RPMI7951 (cell line): ENCODE data around the gene MORN3. TPM values are rescaled to one million over a fixed set of nuclear protein-coding genes. Genes with fewer than 3 reads are reported as not detected.
"Not testable (repeated sequence)": the region's sequence is repeated elsewhere in the genome, so short reads cannot be mapped to it uniquely, and the experiment has no call there.

Source experiments
- DNase-seq: peaks from one replicate; pipeline ENCODE4 v3.0.0-alpha.2; 2012; ENCODE audit warnings: low read depth
- total RNA-seq: library from RNA; depleted of rRNA; stranded (reverse); fragments of >200 nt; shearing (Covaris generic); gene quantifications from 2 replicates; pipeline ENCODE4 v1.2.3, GENCODE V29; 2014

The MORN3 gene
- total RNA-seq, 1 experiment from 2014 or later, result not detected

DNA sequence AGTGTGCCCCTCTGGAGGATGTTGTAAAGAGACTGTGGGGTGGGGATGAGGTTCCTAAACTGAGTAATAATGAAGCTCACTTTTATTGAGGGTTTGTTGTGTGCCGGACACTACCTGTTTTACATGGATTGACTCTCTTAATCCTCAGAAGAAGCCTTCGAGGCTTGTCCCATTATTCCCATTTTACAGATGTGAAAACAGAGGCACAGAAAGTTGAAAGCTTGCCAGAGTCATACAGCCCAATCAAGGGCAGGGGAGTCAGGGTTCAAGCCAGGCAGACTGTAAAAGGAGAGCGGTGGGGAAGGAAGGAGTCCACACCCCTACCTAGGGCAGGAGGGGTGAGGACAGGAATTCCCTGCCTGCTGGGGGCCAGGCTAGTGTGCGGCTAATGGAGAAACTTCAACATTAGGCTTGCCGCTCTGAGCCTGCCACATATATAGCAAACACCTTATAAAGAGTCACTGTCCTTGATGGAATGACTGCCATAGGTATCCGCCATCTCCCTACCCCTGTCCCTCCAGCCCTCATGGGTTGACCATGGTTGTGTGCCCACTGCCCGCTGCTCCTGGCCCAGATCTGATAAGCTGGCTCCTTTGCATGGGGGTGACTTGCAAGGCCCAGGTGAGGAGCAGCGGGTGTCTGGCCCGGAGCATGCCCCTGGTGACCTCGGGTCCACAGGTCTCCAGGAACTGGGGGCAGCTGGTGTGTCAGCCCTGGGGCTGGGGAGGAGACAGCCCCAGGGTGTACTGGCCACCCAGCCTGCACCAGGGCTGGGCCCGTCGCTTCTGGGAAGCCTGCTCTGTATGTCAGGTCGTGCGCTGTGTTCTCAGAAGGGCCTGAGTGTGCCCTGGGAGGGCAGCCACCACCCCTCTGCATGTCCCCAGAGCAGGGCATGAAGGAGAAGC is 30.9 kb downstream of the MORN3 start:
- DNase-seq, result no peak

DNA sequence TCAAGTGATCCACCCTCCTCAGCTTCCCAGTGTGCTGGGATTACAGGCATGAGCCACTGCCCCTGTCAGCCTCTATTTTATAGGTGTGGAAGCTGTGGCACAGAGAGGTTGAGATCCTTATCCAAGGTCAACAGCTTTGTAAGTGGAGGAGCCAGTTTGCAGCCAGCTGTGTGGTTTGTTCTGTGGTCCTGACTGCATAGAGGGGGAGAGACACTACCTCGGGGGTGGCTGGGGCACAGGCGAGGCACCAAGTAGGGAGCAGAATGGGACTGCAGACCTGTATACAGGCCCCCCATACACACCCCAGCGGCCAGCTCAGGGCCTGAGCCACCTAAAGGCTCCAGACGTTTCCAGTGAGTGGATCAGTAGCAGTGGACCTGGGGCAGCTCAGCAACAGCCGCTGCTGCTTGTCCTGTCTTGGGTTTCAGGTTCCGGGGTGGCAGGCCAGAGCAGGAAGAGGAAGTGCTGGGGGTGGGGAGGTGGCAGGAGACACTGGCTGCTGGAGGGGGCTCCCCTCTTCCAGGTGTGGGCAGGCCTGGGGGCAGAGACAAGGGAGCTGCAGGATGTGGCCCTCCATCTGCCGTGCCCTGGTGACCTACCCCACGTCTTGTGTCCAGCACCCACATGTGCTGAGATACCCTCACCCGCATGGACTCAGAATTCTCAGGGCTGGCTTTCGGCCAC is 32.1 kb downstream of the MORN3 start:
- DNase-seq, result no peak

DNA sequence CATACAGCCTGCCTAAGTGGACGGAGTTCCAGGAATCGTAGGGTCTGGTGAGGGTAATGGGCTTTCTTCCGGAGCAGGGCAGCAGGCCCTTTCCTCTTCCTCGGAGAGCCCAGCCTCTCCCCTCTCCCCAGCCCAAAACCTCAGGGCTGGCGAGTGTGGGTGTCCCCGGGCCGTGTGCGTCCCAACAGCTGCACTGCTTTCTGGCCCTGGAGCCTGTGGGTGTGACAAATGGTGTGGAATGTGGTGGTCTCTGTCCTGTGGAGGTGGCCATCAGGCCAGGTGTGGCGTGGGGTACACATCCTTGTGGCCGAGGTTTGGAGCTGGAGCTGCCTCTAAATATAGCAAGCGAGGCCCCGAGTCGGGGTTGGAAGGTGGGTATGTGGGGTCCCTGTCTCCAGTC is 34.6 kb downstream of the MORN3 start:
- DNase-seq, result no peak

DNA sequence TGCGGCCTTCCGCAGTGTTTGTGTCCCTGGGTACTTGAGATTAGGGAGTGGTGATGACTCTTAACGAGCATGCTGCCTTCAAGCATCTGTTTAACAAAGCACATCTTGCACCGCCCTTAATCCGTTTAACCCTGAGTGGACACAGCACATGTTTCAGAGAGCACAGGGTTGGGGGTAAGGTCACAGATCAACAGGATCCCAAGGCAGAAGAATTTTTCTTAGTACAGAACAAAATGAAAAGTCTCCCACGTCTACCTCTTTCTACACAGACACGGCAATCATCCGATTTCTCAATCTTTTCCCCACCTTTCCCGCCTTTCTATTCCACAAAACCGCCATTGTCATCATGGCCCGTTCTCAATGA is 35.6 kb downstream of the MORN3 start:
- DNase-seq, result not testable (repeated sequence)

DNA sequence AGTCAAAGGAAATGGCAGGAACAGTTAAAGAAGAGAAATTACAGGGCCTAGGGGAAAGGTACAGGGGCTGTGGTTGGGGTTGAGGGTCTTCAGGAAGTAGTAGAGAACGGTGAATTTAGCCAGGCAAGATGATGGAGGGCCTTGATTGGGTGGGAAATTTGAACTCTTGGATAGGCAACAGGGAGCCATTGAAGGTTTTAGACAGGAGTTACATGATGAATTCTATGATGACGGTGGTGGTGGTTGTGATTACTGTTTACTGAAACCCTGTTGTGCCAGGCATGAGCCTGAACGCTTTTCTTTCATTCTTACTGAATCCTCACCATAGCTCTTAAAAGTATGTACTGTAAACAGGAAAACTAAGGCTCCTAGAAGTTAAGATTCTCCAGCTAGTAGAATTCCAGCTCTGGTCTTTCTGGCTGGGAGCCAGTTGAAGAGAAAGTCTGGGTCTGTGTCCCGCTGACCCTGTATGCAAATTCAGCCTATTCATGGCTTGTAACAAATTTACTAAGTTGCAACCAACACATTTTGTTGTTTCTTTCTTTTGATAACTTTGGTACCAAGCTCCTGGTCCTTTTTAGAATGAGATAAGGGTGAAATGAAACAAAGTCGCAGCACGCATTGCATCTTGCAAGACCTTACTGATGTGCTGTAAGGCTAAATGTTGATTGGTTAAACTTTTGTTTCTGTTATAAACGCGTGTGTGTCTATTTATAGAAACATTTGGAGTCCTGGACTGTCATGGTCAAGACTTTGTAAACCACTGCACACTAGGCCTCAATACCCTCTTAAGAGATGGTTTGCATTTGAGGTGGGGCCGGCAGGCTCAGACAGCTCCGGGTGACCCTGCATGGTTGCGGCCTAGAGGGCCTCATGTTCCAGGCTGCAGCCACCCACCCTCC is 37.1 kb downstream of the MORN3 start:
- DNase-seq, result no peak

DNA sequence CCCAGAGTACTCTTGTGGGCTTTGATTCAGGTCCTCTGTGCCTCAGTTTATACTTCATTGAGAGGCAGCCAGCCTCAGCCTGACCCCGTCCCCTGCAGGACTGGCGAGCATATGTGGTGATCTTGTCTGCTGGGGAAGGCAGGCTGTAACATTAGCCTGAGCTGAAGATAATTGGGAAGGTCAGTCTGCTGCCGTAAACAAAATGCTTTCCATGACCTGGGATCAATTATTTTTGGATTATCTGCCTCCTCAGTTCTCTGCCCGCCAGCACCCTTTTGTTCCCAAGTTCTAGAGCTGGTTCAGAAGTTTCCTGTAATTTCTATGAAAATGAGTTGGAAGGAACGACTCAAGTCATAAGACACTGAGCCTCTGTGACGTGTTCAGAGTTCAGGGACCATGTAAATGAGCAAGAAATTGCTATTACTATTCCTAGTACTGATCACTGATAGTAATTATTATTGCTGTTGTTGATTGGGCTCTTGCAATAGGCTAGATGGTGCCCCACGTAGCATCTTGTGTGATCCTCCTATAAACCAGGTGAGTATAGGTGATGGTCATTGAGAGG is 38.6 kb downstream of the MORN3 start:
- no peak for DNase-seq

DNA sequence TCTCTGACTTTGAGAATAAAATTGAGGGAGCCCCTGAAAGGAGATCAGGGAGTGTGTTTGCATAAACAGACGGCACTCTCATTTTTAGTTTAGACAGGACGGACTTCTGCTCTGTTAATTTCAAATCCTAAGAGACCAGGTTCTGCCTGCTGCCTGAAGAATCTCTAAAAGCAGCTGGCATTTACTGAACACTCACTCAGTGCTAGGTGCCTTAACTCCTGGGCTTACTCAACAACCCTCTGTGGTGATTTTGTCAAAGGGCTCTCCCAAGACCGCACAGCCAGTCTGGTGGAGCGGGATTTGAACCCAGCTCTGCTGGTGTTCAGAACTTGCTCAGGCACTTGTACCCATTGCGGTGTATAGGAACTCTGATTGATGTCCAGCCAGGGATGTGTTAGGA is 40.9 kb downstream of the MORN3 start:
- no peak for DNase-seq

DNA sequence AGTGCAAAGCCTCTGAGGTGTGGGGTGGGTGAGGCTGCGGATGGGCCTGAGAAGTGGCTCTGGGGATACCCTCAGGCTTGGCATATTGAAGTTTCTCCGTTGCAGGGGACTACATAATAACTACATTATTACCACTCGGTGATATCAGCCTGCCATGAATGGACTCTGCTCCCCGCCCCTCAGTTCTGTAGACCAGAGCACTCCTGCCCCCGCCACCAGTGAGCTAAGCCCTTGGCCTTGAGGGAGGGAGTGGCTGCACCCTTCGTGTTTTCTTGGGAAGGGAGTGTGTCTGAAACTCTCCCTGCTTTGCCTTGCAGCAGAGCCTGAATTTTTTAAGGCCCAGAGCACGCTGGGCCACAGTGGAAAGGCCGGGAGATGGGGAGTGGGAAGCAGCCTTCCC is 41.4 kb downstream of the MORN3 start:
- DNase-seq, result peak; percentile 26

DNA sequence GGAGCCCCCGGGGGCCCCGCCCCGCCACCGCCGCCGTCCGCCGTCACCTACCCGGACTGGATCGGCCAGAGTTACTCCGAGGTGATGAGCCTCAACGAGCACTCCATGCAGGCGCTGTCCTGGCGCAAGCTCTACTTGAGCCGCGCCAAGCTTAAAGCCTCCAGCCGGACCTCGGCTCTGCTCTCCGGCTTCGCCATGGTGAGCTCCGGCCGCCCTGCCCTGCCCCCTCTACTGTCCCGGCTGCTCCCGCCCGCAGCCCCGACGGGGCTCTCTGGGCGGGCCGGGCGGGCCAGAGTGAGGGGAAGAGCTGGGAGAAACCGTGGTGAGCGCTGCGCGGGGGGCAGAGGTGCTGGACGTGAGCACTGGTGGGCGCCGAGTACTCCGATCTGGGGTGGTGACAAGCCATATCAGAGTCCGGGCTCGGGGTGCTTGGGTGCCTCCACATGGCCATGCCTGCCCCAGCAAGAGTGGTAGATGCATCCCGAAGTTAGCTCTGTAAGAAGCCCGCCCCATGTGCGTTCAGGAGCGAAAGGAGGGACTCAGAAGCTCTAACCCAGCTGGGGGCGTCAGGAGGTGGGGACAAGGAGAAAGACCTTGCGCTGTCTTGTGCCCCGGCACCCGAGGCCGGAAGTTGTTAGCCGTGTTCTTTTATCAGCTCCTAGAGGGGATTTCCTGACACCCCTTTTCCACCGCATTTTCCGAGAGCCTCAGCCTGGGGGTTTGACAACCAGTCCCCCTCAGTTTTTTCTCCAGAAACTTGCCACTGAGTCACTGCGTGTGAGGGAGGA is 42.4 kb downstream of the MORN3 start:
- DNase-seq, result peak; percentile 64

DNA sequence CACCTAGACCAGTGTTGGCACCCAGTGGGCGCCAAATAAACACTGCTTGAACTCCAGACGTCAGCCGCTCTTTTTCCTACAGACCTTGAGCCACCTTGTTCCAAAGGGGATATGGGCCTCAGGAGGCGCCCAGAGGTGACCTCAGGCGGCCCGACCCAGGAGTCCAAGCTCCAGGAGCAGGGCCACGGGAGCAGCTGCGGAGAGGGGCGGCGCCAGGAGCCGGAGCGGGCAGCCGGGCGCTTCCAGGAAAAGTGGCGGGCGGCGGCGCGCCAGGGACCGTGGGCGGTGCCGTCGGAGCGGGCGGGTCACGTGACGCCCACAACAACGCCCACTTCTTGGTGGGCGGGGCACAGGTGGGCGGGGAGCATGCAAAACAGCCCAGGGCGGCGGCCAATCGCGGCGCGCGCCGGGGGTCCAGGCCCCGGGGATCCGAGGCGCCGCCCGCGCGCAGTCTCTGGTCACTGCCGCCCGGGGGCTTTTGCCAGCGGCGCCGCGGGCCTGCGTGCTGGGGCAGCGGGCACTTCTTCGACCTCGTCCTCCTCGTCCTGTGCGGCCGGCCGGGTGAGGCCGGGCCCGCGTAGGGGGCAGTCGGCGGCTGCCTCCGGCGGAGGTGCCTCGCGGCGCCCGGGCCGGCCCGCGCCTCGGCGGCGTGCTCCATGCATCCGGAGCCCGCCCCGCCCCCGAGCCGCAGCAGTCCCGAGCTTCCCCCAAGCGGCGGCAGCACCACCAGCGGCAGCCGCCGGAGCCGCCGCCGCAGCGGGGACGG is 43.2 kb downstream of the MORN3 start, which contains the start of gene ORAI1:
TSS of gene ORAI1 (plus strand) at position 444 of the 766 bp plus-strand sequence.
- DNase-seq, result peak; percentile 90

DNA sequence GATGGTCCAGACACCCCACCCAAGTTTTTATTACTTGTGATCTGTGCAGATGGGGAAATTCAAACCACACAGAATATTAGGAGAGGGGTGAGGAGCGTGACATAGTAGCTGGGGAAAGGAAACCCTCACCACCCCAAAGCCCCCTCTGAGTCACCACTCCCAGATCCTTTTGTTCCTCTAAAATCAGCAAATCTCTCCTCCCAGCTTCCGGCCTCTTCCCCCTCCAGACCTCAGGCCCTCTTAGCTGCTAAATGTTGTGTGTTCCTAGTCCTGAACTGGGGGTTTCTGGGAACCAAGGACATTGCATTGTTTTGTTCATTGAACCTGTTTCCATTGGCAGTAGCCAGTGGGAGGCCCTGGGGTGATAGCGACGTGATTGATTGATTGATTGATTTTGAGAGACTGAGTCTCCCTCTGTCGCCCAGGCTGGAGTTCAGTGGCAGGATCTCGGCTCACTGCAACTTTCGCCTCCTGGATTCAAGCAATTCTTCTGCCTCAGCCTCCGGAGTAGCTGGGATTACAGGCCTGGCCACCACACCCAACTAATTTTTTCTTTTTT is 49.0 kb downstream of the MORN3 start:
- DNase-seq, result no peak

DNA sequence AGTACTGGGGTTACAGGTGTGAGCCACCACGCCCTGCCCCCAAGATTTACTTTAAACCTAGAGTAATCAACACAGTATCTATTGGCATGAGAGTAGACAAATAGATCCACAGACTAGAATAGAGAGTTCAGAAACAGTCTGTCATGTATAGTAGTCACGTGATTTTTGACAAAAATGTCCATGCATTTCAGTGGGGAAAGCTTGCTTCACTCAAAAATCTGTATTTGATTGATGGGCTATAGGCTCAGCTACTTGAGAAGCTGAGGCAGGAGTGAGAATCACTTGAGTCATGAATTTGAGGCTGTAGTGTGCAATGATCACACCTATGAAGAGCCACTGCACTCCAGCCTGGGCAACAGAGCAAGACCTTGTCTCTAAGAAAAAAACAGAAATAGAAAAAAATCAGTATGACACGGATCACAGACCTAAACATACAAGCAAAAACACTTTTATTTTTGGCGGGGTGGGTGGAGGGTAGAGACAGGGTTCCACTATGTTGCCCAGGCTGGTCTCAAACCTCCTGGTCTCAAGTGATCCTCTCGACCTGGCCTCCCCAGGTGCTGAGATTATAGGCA is 50.7 kb downstream of the MORN3 start:
- DNase-seq, result no peak

DNA sequence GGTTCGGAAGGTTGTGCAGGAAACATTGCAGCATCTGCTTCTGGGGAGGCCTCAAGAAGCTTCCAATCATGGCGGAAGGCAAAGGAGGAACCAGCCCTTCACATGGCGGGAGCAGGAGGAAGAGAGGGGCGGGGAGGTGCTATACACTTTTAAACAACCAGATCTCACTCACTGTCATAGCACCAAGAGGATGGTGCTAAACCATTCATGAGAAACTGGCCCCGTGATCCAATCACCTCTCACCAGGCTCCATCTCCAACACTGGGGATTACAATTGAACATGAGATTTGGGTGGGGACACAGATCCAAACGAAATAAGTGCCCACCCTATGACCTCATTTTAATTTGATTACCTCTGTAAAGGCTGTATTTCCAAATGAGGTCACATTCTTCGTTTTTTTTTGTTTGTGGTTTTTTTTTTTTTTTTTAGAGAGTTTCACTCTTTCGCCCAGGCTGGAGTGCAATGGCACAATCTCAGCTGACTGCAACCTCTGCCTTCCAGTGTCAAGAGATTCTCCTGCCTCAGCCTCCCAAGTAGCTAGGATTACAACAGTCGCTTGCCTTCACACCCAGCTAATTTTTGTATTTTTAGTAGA is 54.5 kb downstream of the MORN3 start:
- no peak for DNase-seq

DNA sequence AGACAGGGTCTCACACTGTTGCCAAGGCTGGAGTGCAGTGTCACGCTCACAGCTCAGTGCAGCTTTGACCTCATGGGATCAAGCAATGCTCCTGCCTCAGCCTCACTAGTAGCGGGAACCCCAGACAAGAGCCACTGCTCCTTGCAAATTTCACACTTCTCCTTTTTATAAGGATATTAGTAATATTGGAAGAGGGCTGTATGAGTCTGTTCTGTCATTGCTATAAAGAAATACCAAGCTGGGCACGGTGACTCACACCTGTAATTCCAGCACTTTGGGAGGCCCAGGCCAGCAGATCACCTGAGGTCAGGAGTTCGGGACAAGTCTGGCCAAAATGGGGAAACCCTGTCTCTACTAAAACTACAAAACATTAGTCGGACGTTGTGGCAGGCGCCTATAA is 56.0 kb downstream of the MORN3 start:
- no peak for DNase-seq

DNA sequence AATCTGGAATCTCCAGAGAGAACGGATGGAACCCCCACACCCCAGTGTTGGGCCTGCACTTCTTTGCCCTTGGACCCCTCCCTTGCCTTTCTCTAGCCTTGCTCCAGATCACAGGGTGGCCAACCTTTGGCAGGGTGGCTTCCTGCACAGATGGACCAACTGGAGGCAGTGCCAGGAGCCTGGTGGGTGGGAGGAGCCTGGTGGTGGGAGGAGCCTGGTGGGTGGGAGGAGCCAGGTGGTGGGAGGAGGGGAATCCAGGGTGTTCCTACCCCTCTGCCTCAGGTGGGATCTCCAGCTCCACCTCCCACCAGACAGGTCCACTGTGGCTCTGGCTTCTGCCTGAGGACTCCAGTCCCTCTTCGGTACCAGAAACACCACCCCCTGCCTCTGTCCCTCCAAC is 58.1 kb downstream of the MORN3 start:
- DNase-seq, result no peak

DNA sequence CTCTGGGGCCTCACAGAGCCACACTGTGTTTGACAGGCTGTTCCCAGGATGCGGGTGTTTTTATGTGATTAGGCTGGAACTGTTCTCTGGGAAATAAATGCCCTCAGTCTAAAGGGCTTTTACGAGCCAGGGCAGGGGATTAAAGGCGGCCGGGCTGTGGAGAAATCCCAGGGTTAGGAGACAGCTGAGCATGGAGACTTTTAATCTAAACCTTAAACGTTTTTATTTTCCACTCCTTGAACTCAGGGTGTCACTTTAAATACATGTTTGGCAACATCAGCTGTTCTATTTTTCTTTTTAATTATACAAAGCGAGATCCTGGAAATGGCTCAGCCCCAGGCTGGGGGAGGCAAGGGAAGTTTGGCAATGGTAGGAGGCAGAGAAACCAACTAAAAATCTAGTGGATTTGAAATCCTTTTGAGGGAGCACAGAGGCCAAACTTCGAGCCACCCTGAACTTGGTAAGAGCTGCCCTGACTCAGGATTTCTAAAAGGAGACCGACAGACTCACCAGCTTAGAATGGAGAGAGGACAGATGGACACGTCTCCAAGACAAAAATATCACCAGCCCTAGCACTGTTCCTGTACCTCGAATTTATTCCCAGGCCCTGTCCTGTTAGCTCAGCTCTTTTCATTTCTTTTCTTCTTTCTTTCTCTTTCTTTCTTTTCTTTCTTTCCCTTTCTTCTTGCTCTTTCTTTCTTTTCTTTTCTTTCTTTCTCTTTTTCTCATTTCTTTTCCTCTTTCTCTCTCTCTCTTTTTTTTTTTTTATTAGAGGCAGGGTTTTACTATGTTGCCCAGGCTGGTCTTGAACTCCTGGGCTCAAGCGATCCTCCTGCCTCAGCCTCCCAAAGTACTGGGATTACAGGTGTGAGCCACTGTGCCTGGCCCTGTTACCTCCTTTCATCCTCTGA is 59.0 kb downstream of the MORN3 start:
- DNase-seq, result peak; percentile 11

DNA sequence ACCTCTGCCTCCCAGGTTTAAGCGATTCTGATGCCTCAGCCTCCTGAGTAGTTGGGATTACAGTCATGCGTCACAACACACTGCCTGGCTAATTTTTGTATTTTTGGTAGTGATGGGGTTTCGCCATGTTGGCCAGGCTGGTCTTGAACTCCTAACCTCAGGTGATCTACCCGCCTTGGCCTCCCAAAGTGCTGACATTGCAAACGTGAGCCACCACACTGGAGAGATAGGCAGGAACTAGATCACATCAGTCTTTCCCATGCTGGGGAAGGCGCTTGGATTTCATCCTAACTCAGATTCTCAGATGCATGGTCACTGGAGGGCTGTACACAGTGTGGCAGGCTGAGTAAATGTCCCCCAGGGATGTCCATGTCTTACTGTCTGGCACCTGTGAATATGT is 61.2 kb downstream of the MORN3 start:
- no peak for DNase-seq

DNA sequence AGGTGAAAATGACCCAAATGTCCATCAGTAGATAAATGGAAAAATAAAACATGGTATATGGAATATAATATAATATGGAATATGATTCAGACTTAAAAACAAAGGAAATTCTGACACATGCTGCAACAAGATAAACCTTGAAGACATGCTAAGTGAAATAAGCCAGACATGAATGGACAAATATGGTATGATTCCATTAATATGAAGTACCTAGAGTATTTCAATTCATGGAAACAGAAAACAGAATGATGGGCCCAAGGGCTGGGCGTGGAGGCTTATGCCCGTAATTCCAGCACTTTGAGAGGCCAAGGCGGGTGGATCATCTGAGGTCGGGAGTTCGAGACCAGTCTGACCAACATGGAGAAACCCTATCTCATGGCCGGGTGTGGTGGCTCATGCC is 65.9 kb downstream of the MORN3 start:
- DNase-seq, result no peak
